MM.1S (cell line): ENCODE results near the gene POFUT1.

ENCODE experiments used
- DNase-seq: peaks from one replicate; pipeline ENCODE4 v3.0.0-alpha.2; 2015
- H2AFZ ChIP-seq: fragments of 300-600 bp; sonication (generic); 2 replicates; pipeline ENCODE4 v1.6.0; 2016; ENCODE audit warnings: antibody characterized with exemption, low read length
- H3F3A ChIP-seq: fragments of 300-600 bp; sonication (generic); 2 replicates; pipeline ENCODE4 v1.6.1; 2016; ENCODE audit warnings: mild to moderate bottlenecking, antibody characterized with exemption, low read length, moderate library complexity, mixed read lengths; ENCODE audit not compliant: insufficient read depth
- H3K27ac ChIP-seq: fragments of 300-600 bp; sonication (generic); 2 replicates; pipeline ENCODE4 v1.5.1; 2016; ENCODE audit warnings: mild to moderate bottlenecking, low read length
- H3K27me3 ChIP-seq: fragments of 300-600 bp; sonication (generic); replicated peaks from 2 replicates; pipeline ENCODE4 v1.6.0; 2016; ENCODE audit warnings: low read length; ENCODE audit not compliant: insufficient read depth
- H3K36me3 ChIP-seq: fragments of 300-600 bp; sonication (generic); replicated peaks from 2 replicates; pipeline ENCODE4 v1.6.1; 2016; ENCODE audit warnings: mild to moderate bottlenecking, low read length, mixed read lengths; ENCODE audit not compliant: insufficient read depth
- H3K4me1 ChIP-seq: fragments of 300-600 bp; sonication (generic); 2 replicates; pipeline ENCODE4 v1.6.1; 2016; ENCODE audit warnings: low read length, mixed read lengths
- H3K4me2 ChIP-seq: fragments of 300-600 bp; sonication (generic); 2 replicates; pipeline ENCODE4 v1.6.0; 2016; ENCODE audit warnings: low read depth, low read length
- H3K4me3 ChIP-seq: fragments of 300-600 bp; sonication (generic); 2 replicates; pipeline ENCODE4 v1.5.1; 2016; ENCODE audit warnings: low read length, mixed read lengths
- H3K79me2 ChIP-seq: fragments of 300-600 bp; sonication (generic); 2 replicates; pipeline ENCODE4 v1.6.1; 2016; ENCODE audit warnings: mixed run types, low read length, mixed read lengths
- H3K9ac ChIP-seq: fragments of 300-600 bp; sonication (generic); 2 replicates; pipeline ENCODE4 v1.6.1; 2016; ENCODE audit warnings: low read length, mixed read lengths
- H3K9me2 ChIP-seq: fragments of 300-600 bp; sonication (generic); replicated peaks from 2 replicates; pipeline ENCODE4 v1.6.1; 2016; ENCODE audit warnings: mild to moderate bottlenecking, low read length, mixed read lengths; ENCODE audit not compliant: insufficient read depth
- H3K9me3 ChIP-seq: fragments of 300-600 bp; sonication (generic); replicated peaks from 2 replicates; pipeline ENCODE4 v1.6.1; 2016; ENCODE audit warnings: mild to moderate bottlenecking, low read length, mixed read lengths; ENCODE audit not compliant: insufficient read depth
- H4K20me1 ChIP-seq: fragments of 300-600 bp; sonication (generic); 2 replicates; pipeline ENCODE4 v1.6.1; 2016; ENCODE audit warnings: mild to moderate bottlenecking, low read length, moderate library complexity, mixed read lengths; ENCODE audit not compliant: insufficient read depth
- EZH2 ChIP-seq: fragments of 300-600 bp; sonication (generic); optimal IDR thresholded peaks from 2 replicates; pipeline ENCODE3; 2017; ENCODE audit warnings: low read depth, mild to moderate bottlenecking, antibody characterized with exemption, low read length, mixed read lengths
- EZH2phosphoT487 ChIP-seq: fragments of 300-600 bp; sonication (generic); IDR thresholded peaks from 2 replicates; pipeline ENCODE4 v1.6.1; 2018; ENCODE audit warnings: antibody characterized with exemption, low read length
- TF ChIP-seq, protein P1 (sequence below): fragments of 300-600 bp; sonication (generic); IDR thresholded peaks from 2 replicates; pipeline ENCODE4 v1.5.1; 2016; ENCODE audit warnings: antibody characterized with exemption, low read length, mixed read lengths

Gene POFUT1

DNA sequence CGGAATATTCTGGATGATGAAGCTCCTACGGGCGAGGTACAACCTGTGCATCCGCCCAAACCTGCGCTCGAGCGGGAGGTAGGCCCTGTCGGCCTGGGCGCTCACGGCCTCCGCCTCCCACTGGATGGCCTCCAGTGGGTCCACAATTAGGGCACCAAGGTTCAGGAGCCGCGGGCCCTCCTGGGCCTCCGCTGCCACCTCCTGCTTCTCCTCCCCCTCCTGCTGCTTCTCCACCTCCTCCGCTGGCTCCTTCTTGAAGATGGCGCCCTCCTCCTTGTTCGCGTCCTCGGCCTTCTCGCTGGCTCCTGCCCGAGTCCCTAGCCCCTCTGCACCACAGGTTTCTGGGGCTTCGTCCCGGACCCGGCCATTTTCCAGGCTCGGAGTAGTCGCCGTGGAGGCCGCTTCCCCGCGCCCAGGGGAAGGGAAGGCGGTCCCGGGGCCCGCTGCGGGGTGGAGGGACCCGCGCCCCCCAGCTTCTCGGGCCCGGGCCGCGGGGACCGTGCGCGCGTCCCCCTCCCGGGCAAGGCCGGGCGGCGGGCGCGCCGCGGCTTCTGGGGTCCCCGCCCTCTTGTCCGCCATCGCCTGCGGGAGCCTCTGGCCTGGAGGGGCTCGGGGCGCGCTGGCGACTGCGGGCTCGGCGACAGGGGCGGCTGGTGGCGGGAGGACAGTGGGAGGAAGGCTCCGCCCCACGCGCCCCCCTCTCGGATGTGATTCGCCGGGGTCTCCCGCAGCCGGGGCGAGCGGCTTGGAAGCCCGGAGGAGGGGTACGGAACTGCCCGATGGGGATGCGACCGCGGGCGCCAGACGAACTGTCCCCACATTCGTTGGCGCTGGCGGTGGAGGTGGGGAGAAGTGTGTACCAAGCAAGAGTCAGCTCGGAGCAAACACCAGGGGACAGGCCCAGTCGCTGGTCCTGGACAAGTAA, 17.7 kb upstream of the POFUT1 start:
- Histone ChIP-seq H3K9me3 (no peaks in the 10 kb centered on the region), H3F3A (no peaks in the 10 kb centered on the region), H3K4me2 (no peak overlapping the region), H3K36me3 (no peaks in the 10 kb centered on the region), H3K9me2 (no peaks in the 10 kb centered on the region), H3K27ac (no peak overlapping the region), H3K4me1 (no peaks in the 10 kb centered on the region), H2AFZ (no peak overlapping the region), H3K9ac (no peak overlapping the region), H3K27me3 (no peaks in the 10 kb centered on the region), H3K4me3 (no peak overlapping the region), H3K79me2 (no peaks in the 10 kb centered on the region), H4K20me1 (no peaks in the 10 kb centered on the region)
- DNase-seq = no peak
- TF ChIP-seq, protein P1, sequence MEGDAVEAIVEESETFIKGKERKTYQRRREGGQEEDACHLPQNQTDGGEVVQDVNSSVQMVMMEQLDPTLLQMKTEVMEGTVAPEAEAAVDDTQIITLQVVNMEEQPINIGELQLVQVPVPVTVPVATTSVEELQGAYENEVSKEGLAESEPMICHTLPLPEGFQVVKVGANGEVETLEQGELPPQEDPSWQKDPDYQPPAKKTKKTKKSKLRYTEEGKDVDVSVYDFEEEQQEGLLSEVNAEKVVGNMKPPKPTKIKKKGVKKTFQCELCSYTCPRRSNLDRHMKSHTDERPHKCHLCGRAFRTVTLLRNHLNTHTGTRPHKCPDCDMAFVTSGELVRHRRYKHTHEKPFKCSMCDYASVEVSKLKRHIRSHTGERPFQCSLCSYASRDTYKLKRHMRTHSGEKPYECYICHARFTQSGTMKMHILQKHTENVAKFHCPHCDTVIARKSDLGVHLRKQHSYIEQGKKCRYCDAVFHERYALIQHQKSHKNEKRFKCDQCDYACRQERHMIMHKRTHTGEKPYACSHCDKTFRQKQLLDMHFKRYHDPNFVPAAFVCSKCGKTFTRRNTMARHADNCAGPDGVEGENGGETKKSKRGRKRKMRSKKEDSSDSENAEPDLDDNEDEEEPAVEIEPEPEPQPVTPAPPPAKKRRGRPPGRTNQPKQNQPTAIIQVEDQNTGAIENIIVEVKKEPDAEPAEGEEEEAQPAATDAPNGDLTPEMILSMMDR = no peak
- TF ChIP-seq EZH2phosphoT487 (no peak), EZH2 (no peak)

DNA sequence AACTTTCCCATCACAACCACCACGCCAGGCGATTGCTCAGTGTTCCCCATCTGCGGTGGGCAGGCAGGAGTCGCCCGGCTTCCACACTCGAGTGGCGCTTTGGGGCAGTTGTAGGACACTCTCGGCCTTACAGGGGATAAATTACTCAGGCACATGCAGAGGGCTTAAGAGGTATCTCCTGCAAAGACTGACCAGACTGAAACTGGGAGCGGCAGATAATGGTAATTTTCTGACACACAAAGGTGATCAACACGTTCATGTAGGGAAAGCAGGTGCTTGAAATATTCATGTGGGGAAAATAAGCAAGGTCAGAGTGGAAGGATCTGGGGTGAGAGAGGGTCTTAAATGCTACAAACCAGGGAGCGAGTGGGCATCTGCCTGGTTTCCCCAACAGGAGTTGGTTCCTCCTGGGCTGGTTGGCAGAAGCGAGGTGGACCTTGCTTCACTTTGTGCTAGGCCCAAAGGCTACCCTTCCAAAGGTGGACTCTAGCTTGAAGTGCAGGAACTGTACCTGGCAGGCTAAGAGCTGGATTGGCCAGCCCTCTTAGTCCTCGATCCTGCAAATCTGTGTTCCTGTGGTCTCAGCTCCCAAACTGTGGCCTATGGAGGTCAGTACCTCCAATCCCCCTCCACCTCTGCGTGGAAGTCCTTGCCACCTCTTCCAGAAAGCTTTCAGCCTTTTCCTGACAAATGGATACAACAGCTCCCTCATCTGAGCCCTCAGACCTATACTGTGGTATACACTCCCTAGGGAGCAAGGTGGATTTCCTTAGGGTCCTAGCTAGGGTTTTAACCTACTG, 16.9 kb upstream of the POFUT1 start:
- H3K9ac ChIP-seq = no peak overlapping the region
- no peak overlapping the region for H3K27ac ChIP-seq
- H3F3A ChIP-seq = no peaks in the 10 kb centered on the region
- H3K9me2 ChIP-seq = no peaks in the 10 kb centered on the region
- no peaks in the 10 kb centered on the region for H3K36me3 ChIP-seq
- H3K4me2 ChIP-seq = no peak overlapping the region
- H3K27me3 ChIP-seq = no peaks in the 10 kb centered on the region
- no peak for TF ChIP-seq EZH2phosphoT487
- TF ChIP-seq, protein P1 = no peak
- no peak for TF ChIP-seq EZH2
- no peaks in the 10 kb centered on the region for H3K4me1 ChIP-seq
- no peaks in the 10 kb centered on the region for H3K9me3 ChIP-seq
- H3K79me2 ChIP-seq = 0 out of 2 replicates have a peak, but pooled peaks cover 4% of the 10 kb centered on the region
- no peak for DNase-seq
- H3K4me3 ChIP-seq = no peak overlapping the region
- H2AFZ ChIP-seq = no peak overlapping the region
- no peaks in the 10 kb centered on the region for H4K20me1 ChIP-seq

DNA sequence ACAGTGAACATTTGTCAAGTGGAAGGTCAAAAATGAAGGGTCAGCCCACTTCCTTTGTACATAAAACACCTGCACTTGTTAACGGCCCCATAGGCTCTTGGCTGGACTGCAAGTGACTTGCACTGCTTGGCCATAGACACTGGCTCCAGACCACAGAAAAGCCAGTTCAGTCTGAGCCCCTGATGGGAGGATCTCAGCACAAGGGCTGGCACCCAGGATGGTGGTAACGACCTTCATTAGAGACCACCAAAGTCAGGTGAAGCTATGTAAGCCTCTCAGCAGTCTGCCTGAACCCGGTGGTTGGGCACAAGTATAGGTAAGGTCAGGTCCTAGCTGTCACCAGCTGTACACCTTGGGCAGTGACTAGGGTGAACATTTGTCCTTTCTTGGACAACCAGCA, 16.3 kb upstream of the POFUT1 start:
- Histone ChIP-seq H3K4me2 (no peak overlapping the region), H3K36me3 (no peaks in the 10 kb centered on the region), H3K9me2 (no peaks in the 10 kb centered on the region), H3K27me3 (no peaks in the 10 kb centered on the region), H3F3A (no peaks in the 10 kb centered on the region), H2AFZ (no peak overlapping the region), H3K4me1 (no peaks in the 10 kb centered on the region), H3K9me3 (no peaks in the 10 kb centered on the region), H3K4me3 (no peak overlapping the region), H3K9ac (no peak overlapping the region), H3K27ac (no peak overlapping the region), H3K79me2 (0 out of 2 replicates have a peak, but pooled peaks cover 4% of the 10 kb centered on the region), H4K20me1 (no peaks in the 10 kb centered on the region)
- DNase-seq = no peak
- TF ChIP-seq EZH2 (no peak), EZH2phosphoT487 (no peak)
- TF ChIP-seq, protein P1 = no peak
